ENCODE measurements around the gene KIRREL3. TPM values are rescaled to one million over a fixed set of nuclear protein-coding genes. Genes with fewer than 3 reads are reported as not detected.

KIRREL3 gene
- total and polyA plus RNA-seq, 2 donors (not counting 3 experiments of a cell fraction or from before 2014, with no cell fraction given) = not detected

GRCh38 chr11:126897430-126897829 lies 103.1 kb downstream of the KIRREL3 start:
- DNase-seq (ENCODE audit: low read depth, low spot score) (no peak), FAIRE-seq (no peak)
- H3K36me3 ChIP-seq (ENCODE audit: control insufficient read depth in 2 of 2, extremely low read depth in 1 of 2, insufficient read depth in 2 of 2, low read length in 2 of 2) = no peaks in the 10 kb centered on the region
- TF ChIP-seq JUN (IDR thresholded peaks at IDR 0.05; ENCODE audit: borderline replicate concordance, insufficient read depth, insufficient read length, low read depth) (no peak), CTCF (IDR thresholded peaks at IDR 0.05; ENCODE audit: extremely low read depth in 1 of 2, insufficient read depth in 1 of 2, low read depth in 1 of 2, low read length in 2 of 2) (no peak), POLR2AphosphoS5 (IDR thresholded peaks at IDR 0.05; ENCODE audit: insufficient read depth, low read depth, low read length) (no peak), GATA2 (IDR thresholded peaks at IDR 0.05; ENCODE audit: insufficient read depth, insufficient read length, low read depth, low read length) (no peak), MYC (IDR thresholded peaks at IDR 0.05; ENCODE audit: low read depth, low read length) (no peak), POLR2A (IDR thresholded peaks at IDR 0.05; ENCODE audit: low read depth, low read length) (no peak), MAX (IDR thresholded peaks at IDR 0.05; ENCODE audit: insufficient read depth, insufficient read length) (no peak), FOS (IDR thresholded peaks at IDR 0.05; ENCODE audit: borderline replicate concordance, insufficient read depth, low read length) (no peak), EZH2 (IDR thresholded peaks at IDR 0.05; ENCODE audit: borderline replicate concordance, low read depth, low read length, severe bottlenecking) (no peak)
- H3K9ac ChIP-seq (replicated peaks; ENCODE audit: extremely low read depth, insufficient read depth, low read length) = no peak overlapping the region
- H3K79me2 ChIP-seq (ENCODE audit: control insufficient read depth, insufficient read depth, low read length) = no peaks in the 10 kb centered on the region
- CTCF ChIA-PET = no interaction called here
- no TSS peak for BruUV-seq (replicated peaks)
- POLR2A ChIA-PET = no interaction called here
- intact Hi-C loops (cut with micrococcal nuclease) = no loop called here
- H4K20me1 ChIP-seq (replicated peaks; ENCODE audit: control insufficient read depth, extremely low read depth, insufficient read depth, low read length) = no peaks in the 10 kb centered on the region
- H3K4me2 ChIP-seq (ENCODE audit: insufficient read depth, low read length) = no peak overlapping the region
- H2AFZ ChIP-seq (ENCODE audit: low read depth, low read length) = no peak overlapping the region
- no peak overlapping the region for H3K27ac ChIP-seq (ENCODE audit: insufficient read depth, low read depth, low read length)
- H3K9me3 ChIP-seq (replicated peaks; ENCODE audit: control insufficient read depth, insufficient read depth, low read length) = no peaks in the 10 kb centered on the region
- dilution Hi-C loops (cut with MboI; ENCODE audit: extremely low pct_ligation_motif_present, low sequenced_read_pairs) = no loop called here
- H3K27me3 ChIP-seq (ENCODE audit: control insufficient read depth in 2 of 2, insufficient read depth in 2 of 2, low read length in 2 of 2) = no peaks in the 10 kb centered on the region
- H3K9me1 ChIP-seq (replicated peaks; ENCODE audit: control insufficient read depth, extremely low read depth, insufficient read depth, low read length) = no peaks in the 10 kb centered on the region
- no peak overlapping the region for H3K4me3 ChIP-seq (replicated peaks in 1 of 3; ENCODE audit: insufficient read depth in 1 of 3, low read depth in 1 of 3, low read length in 3 of 3)
- no peaks in the 10 kb centered on the region for H3K4me1 ChIP-seq (ENCODE audit: control insufficient read depth, extremely low read depth, insufficient read depth, low read length)

Data from endothelial cell of umbilical vein (primary cell).